ENCODE data around the gene TRIO. TPM values are rescaled to one million over a fixed set of nuclear protein-coding genes. Genes with fewer than 3 reads are reported as not detected.

TRIO gene
- total and polyA plus RNA-seq, 11 donors = 35.2 to 99.1 (median 58.4) TPM

DNA sequence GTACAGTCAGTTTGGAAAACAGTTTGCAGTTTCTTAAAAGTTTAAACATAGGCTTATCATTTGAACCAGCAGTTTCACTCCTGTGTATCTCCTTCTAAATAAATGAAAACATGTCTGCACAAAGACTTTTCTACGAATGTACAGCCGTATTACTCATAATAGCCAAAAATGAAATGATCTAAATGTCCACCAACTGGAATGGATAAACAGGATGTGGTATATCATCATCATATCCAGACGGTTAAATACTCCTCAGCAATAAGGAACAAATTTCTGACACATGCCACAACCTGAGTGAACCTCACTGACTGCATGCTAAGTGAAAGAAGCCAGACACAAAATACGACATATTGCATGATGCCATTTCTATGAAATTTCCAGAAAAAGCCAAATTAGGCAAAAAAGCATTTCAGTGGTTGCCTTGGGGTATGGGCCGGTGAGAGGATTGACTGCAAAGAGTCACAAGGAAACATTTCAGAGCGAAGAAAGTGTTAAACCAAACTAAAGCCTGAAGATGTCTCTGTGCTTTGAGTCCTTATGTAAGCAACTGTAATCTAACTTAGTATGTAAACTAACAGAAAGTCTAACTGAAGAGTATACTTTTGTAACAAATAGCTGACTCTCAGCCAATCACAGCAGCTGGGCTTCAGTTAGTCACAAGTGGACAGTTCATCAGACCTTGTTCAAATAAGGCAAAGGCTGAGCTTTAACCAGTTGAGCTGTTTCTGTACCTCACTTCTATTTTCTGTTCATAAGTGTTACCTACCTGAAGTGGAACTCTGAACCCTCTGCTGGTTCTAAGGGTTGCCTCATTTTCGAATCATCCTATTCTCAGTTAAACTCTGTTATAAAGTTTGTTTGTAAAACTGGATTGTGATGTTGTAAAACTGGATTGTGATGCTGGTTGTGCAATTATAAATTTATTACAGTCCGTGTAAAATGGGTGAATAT, 65.2 kb downstream of the TRIO start:
- H3K36me3 ChIP-seq = no peaks in the 10 kb centered on the region
- H3K4me3 ChIP-seq = no peak overlapping the region
- no peak for DNase-seq
- H3K27me3 ChIP-seq = no peaks in the 10 kb centered on the region
- intact Hi-C loops (cut with DNase I) = loop anchor here in 3 of 10 donors (10.0 kb wide), 3 partner anchors 46 to 56 kb away; no protein-coding TSS in a partner anchor
- TF ChIP-seq CTCF (IDR thresholded peaks at IDR 0.05) = no peak
- TF ChIP-seq POLR2A (IDR thresholded peaks at IDR 0.05) = no peak
- peak overlapping the region in 2 of 12 donors; percentile 35 to 63 for H3K27ac ChIP-seq
- peaks cover 5 to 83% (median 44%) of the 10 kb centered on the region in 12 donors for H3K4me1 ChIP-seq
- WGBS, 4 donors = 74 to 82% (median 77%) methylated on average over 8 of the region's 8 CpGs
- ATAC-seq = peak in 2 of 4 donors; percentile 29 to 54
- no peaks in the 10 kb centered on the region for H3K9me3 ChIP-seq

DNA sequence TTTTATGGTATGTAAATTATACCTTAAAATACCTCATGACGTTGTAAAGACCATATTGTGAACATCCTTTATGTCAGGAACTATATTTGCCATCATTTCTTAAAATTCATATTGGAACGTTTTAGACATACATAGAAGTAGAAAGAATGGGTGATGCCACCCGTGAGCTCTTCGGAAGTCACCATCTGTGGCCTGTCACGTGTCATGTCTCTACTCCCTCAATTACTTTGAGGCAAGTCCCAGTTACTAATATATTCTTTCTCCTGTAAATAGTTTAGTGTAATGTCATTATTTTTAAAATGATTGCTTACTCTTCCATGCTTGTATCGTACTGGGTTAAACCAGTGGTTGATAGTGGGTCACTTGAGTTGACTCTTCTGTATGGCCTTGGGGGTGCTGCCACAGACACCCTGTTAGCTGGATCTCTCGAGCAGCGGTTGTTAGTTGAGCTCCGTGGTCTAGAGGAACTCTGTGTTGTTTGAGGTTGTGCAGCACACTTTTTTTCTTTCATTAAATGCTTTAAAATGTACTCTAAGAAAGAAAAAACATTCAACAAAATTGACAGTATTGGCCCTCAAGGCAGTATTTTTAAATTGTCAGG, 66.2 kb downstream of the TRIO start:
- DNase-seq = no peak
- H3K4me3 ChIP-seq = no peak overlapping the region
- intact Hi-C loops (cut with DNase I) = loop anchor here in 3 of 10 donors (10.0 kb wide), 3 partner anchors 45 to 55 kb away; no protein-coding TSS in a partner anchor
- no peak for ATAC-seq
- H3K27ac ChIP-seq = peak overlapping the region in 1 of 12 donors; percentile 63
- 93 to 96% (median 95%) methylated on average over 9 of the region's 9 CpGs for WGBS, 4 donors
- no peaks in the 10 kb centered on the region for H3K27me3 ChIP-seq
- peaks cover 0 to 82% (median 35%) of the 10 kb centered on the region in 12 donors for H3K4me1 ChIP-seq
- H3K9me3 ChIP-seq = no peaks in the 10 kb centered on the region
- no peaks in the 10 kb centered on the region for H3K36me3 ChIP-seq
- TF ChIP-seq POLR2A (IDR thresholded peaks at IDR 0.05) = no peak

- no peaks in the 10 kb centered on the region for H3K9me3 ChIP-seq
- ATAC-seq (peak in 2 of 4 donors; percentile 7 to 18), DNase-seq (peak in 1 of 5 donors; percentile 55)
- H3K27me3 ChIP-seq = no peaks in the 10 kb centered on the region
- no peak overlapping the region for H3K27ac ChIP-seq
- TF ChIP-seq POLR2A (IDR thresholded peaks at IDR 0.05) = no peak
- TF ChIP-seq CTCF (IDR thresholded peaks at IDR 0.05) = no peak
- peaks cover 0 to 77% (median 30%) of the 10 kb centered on the region in 12 donors for H3K4me1 ChIP-seq
- 95 to 98% (median 97%) methylated on average over 8 of the region's 8 CpGs for WGBS, 4 donors
- no peaks in the 10 kb centered on the region for H3K36me3 ChIP-seq
- intact Hi-C loops (cut with DNase I) = loop anchor here in 4 of 10 donors (5.0 to 10.0 kb wide), 4 partner anchors 45 to 55 kb away; no protein-coding TSS in a partner anchor
- no peak overlapping the region for H3K4me3 ChIP-seq
These were observed 66.7 kb downstream of the TRIO start for GRCh38 chr5:14209836-14210235.

GRCh38 chr5:14210729-14211128, 67.6 kb downstream of the TRIO start:
- H3K4me3 ChIP-seq = no peak overlapping the region
- WGBS, 4 donors = 64 to 70% (median 64%) methylated on average over 4 of the region's 4 CpGs
- H3K4me1 ChIP-seq = peaks cover 0 to 68% (median 26%) of the 10 kb centered on the region in 12 donors
- no peaks in the 10 kb centered on the region for H3K9me3 ChIP-seq
- DNase-seq = no peak
- no peak for ATAC-seq
- no peaks in the 10 kb centered on the region for H3K36me3 ChIP-seq
- intact Hi-C loops (cut with DNase I) = loop anchor here in 1 of 10 donors (5.0 kb wide), 1 partner anchor 52 kb away; no protein-coding TSS in a partner anchor
- no peaks in the 10 kb centered on the region for H3K27me3 ChIP-seq
- H3K27ac ChIP-seq = peak overlapping the region in 1 of 12 donors; percentile 1
- no peak for TF ChIP-seq POLR2A (IDR thresholded peaks at IDR 0.05)
- TF ChIP-seq CTCF (IDR thresholded peaks at IDR 0.05) = no peak
